LoVo (cell line): ENCODE results near the gene ZNF497.

Experiments used
- DNase-seq: peaks from one replicate; pipeline ENCODE4 v3.0.0-alpha.2; 2016; ENCODE audit warnings: low spot score

ZNF497 gene

DNA sequence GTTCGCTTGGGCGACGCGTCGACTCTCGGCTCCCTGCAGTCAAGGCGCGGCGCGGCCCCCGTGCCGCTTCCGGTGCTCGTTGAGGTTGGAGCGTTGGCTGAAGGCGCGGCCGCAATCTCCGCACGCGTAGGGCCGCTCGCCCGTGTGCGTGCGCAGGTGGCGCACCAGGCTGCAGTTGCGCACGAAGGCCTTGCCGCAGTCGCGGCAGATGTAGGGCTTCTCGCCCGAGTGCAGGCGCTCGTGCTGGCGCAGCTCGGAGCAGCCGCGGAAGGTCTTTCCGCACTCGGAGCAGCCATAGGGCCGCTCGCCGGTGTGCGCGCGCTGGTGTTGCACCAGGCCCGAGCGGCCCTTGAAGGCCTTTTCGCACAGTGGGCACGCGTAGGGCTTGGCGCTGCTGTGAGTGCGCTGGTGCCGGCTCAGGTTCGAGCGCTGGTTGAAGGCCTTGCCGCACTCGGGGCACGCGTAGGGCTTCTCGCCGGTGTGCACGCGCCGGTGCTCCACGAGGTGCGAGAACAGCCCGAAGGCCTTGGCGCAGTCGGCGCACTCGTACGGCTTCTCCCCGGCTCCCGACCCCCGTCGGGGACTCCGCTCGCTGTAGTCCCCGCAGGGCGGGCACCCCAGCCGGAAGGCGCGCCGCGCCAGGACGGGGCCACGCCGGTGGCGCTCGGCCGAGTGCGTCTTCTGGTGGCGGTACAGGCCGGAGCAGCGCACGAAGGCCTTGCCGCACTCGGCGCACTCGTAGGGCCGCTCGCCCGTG lies 5.3 kb upstream of the ZNF497 start:
- DNase-seq = no peak

DNA sequence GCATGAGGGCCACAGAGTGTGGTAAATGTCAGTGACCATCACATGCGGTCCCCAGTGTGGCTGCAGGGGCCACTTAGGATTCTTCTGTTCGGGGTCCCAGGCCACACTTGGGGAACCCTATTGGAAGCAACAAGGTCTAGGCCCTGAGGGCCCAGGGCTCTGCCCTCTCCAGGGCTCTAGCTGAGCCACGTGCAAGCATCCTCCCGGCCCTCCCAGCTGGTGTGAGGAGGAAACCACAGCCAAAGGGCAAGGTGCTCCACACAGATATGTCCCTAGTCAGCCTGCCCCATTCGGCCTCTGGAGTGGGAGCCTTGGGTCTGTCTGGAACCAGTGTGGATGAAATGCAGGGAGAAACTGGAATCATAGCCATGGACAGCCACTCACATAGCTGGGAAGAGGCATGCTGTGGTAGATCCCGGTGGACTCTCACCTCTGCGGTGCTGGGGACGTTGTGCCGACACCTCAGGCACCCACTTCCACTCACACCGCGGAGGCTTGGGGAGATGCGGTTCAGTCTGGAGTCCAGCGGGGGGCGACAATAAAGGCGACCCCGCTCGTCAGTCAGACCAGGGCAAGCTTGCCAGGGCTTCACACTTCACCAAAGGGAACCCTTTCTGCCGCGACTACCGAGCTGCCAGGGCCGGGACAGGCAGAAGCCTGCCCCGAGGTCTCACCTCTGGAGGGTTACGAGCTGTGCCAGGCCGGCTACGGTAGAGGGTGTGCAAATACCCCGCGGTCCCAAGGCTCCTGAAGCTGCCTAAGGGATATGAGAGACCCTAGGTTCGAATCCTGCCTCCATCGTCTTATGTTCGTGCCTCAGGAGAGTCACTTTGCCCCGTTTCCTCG lies 4.3 kb upstream of the ZNF497 start:
- no peak for DNase-seq

GRCh38 chr19:58364146-58364545 lies 1.6 kb upstream of the ZNF497 start:
- no peak for DNase-seq

GRCh38 chr19:58361900-58362271 lies 665 bp downstream of the ZNF497 start:
- DNase-seq = peak; percentile 55

DNA sequence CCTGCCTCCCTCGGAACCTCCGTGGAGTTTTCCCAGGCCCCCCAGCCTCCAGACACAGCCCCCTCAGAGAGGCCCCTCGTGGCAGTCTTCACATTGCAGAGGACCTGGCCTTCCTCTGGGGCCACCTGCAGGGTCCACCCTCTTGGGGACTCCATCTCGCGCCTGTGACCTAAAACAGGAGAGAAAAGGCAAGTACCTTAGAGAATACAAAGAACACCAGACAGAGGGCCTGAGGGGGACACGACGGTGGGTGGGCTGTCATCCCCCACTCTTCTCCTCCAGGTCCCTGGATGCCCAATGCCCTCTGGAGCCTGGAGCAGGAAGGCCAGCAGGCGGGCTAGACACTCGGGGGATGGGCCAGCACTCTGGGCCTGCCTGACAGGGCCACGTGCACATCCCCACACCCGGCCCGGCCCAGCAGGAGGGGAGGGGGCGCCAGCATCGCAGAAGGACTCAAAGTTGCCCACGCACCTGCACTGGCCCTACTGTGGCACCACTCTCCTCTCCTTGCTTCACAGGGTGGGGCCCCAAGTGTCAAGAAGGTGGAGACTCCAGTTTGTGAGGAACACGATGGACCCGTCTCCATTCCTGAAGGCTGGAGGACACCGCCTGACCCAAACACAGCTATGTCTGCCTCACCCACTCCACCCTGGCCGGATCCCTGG lies 4.9 kb downstream of the ZNF497 start:
- no peak for DNase-seq

- no peak for DNase-seq
These were observed 5.6 kb downstream of the ZNF497 start for GRCh38 chr19:58356766-58357480.

- DNase-seq = no peak
These were observed 6.4 kb downstream of the ZNF497 start for GRCh38 chr19:58355908-58356765.

GRCh38 chr19:58355215-58355796 lies 7.2 kb downstream of the ZNF497 start:
- DNase-seq = no peak

DNA sequence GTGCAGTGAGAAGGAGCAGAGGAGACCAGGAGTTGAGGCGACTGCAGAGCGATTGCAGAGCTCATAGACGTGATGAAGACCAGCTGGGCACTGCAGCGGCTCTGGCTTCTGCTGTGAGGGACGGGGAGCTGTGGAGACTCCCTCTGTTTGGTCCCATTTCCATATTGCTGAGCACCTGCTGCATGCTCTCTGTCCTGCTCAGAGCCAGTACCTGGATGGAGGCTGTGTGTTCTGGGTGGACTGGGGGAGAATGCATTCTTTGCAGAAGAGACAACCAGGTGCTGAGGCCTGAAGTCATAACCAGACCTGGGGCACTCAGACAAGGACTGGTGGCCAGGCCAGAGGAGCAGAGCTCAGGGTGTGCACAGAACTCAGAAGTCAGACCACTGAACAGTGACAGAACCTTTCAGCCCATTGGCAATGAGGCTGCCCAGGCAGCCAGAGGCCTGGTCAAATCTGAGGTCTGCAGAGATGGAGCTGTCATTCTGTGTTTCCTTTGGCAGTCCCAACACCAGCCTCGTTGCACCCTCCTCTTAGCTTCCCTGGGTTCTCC lies 8.0 kb downstream of the ZNF497 start:
- DNase-seq = no peak

- no peak for DNase-seq
These were observed 8.7 kb downstream of the ZNF497 start for GRCh38 chr19:58353717-58354477.

- DNase-seq = no peak
These were observed 9.5 kb downstream of the ZNF497 start, which contains the start of gene A1BG for GRCh38 chr19:58352760-58353671. TSS of gene A1BG (minus strand) at chr19:58353492. CDS start at chr19:58353437, 55 bp downstream.

- no peak for DNase-seq
These were observed 10.4 kb downstream of the ZNF497 start for GRCh38 chr19:58351990-58352755.

- no peak for DNase-seq
These were observed 11.0 kb downstream of the ZNF497 start for GRCh38 chr19:58351558-58351878.

DNA sequence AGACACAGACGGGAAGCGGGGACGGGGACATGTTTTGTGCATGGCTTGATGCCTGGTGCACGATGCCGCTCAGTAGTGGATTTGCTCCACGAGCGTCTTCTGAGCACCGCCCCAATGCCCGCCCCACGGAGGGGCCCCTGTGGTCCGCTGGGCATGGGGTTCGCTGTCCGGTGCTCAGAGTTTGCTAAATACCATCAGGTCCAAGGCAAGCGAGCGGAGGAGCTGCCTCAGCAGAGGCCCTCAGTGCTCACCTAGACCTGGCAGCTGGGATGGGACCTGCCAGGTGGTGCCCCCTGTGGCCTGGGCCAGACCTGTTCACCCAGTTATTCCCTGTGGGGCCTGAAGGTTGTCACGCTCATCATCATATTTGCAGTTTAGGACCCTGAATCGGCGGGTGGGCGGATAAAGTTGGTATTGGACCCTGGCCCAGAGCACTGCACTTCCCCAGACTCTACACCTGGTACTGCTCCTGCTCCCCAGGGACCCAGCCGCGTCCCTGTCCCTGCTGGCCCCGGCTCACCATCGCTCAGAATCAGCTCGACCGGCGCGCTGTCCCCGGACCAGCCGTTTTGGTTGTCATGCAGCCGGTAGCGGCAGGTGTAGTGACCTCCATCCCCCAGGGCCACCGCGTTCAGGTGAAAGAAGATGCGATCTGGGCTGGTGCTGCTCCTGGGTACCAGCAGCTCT lies 11.5 kb downstream of the ZNF497 start:
- DNase-seq = no peak

DNA sequence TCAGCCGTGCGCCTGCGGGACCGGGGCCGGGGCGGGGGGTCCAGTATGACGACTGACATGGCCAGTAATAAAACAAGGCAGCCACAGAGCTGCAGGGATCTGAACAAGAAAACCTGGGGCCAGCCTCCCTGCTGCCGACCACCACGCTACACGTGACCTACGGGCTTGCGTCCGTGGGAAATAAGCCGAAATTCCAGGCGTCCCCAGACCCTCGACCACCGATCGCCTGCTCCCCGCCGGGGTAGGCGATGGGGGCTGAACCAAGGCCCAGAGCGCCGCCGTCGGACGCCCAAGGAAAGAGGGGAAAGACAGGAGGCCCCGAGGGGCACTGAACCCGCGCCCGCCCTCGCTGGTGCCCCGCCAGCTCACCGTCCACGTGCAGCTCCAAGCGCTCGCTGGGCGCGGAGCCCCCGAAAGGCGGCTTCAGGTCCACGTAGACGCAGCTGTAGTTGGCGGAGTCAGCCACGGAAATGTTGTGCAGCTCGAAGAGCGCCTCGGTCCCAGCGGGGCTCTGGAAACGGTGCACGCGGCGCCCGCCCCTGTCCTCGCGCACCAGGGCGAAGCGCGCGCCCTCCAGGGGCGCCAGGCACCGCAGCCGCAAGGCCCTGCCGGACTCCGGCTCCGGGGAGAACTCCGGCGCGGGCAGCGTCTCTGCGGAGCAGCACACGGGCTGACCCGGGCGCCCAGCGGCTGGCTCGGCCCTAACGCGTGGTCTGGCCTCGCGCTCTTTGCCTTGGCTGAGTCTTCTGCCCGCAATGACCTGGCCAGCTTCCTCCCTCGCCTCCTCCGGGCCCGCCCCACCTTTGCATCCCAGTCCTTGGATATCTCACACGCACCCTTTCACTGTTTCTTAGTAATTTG lies 12.3 kb downstream of the ZNF497 start:
- DNase-seq = no peak

- no peak for DNase-seq
These were observed 13.0 kb downstream of the ZNF497 start for GRCh38 chr19:58349590-58349989.
